Muscle of arm (tissue), 12 donors: ENCODE data around the gene LYL1. TPM values are rescaled to one million over a fixed set of nuclear protein-coding genes. Genes with fewer than 3 reads are reported as not detected.

Experiments used
- DNase-seq: peaks from one replicate; pipeline ENCODE4 v3.0.0-alpha.2; 2013
- polyA plus RNA-seq, 12 donors: library from polyadenylated mRNA; unstranded; fragments of 120-200 nt; gene quantifications; one replicate each; pipeline ENCODE4 v1.2.1, GENCODE V29; 2013; ENCODE audit not compliant: insufficient read length in 12 of 12

Gene LYL1
- polyA plus RNA-seq, 12 donors: 2.5 to 10.0 (median 3.6) TPM; not detected in 1

DNA sequence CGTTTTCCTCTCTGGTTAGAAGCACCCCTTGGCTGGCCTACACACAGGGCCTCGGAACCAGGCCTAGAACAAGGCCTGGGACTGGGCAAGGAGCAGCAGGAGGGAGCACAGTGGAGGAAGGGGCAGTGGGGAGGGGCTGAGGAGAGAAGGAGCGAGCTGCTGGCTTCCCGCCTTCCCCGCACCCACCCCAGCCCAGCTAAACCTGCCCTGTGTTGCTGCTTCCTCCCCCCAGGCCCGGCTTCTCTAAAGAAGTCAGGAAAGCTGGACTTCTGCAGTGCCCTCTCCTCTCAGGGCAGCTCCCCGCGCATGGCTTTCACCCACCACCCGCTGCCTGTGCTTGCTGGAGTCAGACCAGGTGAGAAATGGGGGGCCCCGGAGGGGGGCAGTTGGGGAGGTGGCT, 24.3 kb downstream of the LYL1 start:
- DNase-seq: no peak

DNA sequence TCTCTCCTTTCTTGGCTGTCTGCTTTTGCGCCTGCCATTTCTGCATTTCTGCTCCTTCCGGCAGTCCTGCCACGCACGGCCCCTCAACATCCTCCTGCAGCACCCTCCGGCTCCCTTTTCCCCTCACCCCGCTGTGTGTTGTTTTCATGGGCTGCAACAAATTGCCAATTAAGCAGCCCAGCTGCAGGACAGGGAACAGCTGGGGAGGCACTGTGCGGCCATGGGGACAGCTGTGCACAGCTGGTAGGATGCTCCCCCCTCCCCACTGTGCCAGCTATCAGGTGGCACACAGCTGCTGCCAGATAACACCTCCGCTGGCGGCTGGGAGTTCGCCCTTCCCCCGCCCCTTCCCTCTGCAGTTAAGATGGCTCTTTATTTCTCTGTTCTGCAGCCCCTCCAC, 25.4 kb downstream of the LYL1 start:
- no peak for DNase-seq

DNA sequence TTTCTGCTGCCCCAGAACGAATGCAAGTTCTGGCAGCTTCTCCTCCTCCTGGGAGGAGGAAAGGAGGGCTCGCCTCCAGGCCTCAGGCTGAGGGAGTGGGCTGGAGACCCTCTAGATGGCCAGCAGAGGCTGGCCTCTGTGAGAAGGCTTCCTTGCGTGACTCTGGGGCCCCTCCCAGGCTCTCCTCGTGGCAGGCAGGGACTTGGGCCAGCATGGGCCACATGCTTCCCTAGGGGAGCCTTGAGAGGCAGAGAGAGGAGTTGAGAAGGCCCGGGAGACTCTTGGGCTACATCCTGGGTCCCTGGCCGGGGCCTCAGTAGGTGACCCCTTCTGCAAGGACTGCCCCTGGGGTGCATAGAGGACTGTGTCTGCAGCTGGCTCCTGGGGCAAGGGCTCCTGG, 25.9 kb downstream of the LYL1 start:
- DNase-seq: no peak

DNA sequence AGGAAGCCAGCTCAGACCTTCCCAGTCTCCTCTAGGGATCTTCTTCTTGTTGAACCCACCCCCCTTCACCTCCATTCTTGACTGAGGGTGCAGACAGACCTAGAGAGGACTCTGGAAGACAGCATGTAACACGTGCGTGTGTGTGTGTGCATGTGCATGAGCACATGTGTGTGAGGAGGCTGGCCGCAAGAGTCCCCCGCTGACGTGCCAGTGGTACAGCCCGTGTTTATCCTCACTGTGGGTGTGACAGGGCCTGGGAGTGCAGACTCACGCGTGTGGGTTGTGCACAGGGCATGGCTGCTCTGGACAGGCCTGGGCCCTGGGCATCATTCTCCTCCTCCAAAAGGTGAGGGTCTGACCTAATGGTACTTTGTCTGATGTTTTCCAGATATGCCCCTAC, 26.3 kb downstream of the LYL1 start:
- DNase-seq: no peak

DNA sequence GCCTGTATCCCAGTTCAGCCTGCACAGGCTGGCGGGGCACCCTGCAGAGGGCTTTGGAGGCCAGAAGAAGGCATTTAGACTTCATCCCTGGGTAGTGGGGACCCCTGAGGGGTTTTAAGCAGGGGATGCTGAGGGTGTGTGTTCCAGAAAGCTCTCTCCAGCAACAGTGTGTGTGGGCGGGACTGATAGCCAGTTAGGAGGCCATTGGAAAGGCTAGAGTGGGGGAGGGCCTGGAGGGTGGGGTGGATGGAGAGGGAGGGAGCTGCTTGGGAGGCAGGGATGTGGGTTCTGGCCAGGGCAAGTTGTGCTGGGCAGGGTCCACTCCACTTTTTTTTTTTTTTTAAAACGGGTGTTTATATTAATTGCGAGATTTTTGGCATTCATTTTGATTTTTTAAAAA, 28.3 kb downstream of the LYL1 start:
- no peak for DNase-seq

DNA sequence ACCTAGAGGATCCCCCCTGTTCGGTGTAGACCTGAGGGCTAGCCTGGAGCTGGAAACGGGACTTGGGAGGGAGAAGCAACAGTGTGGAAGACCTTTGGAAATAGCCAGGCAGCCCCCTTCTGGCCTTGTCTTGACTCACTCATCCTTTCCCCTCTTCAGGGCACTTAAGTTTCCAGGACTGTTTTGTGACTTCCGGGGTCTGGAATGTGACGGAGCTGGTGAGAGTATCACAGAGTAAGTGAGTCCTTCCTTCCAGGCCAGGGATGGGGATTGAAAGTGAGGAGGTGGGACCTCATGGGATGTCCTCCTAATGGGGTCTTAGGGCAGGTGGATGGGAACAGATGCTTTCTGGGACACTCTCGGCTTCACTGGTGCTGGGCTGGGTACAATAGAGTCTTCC, 29.4 kb downstream of the LYL1 start:
- DNase-seq: no peak

DNA sequence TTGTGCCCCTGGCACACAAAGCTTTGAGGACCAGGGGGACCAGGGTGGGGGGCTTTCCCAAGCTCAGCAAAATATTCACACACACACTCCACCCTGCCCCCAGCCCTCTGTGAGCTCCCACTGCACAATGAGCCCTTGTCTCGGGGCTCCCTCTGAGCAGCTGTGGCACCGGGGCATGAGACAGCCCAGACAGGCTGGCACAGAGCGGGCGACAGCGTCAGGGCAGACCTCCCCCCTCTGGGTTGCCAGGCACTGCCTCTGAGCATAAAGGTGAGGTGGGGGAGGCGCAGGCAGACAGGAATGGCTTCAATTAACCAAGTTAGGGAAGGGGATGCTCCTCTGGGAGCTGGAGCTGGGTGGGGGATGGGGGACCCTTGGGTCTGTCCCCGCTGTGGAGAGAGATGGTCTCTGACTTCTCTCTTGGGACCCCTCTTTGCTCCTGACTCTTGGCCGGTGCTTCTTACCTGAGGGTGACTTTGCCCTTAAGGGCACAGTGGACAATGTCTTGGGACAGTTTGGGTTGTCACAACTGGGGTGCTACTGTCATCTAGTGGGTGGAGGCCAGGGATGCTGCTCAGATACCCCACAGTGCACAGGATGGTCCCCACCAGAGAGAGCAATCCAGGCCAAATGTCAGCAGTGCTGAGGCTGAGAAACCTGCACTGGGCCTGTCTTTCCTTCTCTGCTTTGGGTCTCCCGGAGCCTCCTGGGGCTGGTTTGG, 30.3 kb downstream of the LYL1 start:
- DNase-seq: no peak

DNA sequence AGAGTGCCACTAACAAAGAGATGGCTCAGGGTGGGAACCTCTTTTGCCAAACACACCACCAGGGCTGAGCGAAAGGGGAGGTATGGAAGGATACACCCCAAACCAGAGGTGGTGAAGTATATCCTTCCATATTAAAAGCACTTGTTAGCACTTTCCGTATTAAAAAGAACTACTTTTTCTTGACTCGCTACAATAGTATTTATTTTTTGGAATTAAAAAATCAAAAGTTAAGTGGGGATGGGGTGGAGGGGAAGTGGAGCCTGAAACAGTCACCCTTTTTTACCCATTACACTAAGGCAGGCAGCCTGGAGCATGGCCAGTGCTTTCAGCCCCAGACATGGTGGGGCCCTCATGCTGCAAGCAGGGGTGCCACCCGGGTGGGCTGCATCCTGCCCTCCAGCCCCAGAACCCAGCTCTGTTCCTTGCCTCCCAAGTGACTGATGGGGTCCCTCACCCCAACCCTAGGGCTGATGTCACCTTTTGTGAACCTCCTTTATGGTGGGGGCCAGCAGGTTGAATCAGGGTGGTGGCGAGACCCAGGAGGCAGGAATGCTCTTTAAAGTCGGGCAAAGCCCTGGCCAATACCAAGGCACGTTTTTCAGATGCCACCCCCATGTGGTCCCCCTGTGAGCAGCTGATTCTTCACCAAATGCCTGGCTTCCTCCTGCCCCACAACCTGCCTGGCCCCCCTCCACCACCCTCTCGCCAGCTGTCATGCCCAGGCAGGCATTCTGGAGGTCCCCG, 31.0 kb downstream of the LYL1 start:
- no peak for DNase-seq

DNA sequence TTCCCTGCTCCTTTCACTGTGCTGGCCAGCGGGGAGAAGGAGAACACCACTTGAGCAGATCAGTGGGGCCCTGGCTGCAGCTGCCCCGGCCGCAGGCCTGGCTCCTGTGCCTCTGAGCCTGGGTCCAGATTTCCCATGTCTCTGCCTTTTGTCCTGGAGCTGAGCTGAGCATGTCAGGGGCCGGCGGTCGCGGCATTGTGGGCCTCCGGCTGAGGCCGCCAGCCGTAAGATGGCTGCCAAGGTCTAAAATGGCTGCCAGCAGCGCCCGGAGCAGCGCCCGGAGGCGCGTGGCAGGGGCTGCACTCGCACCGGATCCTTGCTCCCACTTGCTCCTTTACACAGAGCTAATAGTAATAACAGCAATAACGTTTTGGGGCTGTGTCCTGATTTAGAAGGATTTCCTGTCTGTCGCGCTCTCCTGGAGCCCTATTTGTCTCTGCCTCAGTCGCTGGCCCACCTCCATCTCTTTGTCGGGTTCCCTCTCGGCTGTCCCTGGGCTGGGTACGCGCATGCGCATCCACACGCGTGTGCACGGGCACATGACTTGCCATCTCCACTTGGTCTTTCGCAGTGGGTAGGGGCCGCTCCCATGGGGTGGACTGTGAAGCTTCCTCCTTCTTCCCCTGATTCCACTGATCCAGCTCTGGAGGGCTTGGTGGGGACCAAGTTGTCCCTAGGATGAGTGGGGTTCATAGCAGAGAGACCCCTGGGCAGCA, 32.1 kb downstream of the LYL1 start:
- DNase-seq: no peak

DNA sequence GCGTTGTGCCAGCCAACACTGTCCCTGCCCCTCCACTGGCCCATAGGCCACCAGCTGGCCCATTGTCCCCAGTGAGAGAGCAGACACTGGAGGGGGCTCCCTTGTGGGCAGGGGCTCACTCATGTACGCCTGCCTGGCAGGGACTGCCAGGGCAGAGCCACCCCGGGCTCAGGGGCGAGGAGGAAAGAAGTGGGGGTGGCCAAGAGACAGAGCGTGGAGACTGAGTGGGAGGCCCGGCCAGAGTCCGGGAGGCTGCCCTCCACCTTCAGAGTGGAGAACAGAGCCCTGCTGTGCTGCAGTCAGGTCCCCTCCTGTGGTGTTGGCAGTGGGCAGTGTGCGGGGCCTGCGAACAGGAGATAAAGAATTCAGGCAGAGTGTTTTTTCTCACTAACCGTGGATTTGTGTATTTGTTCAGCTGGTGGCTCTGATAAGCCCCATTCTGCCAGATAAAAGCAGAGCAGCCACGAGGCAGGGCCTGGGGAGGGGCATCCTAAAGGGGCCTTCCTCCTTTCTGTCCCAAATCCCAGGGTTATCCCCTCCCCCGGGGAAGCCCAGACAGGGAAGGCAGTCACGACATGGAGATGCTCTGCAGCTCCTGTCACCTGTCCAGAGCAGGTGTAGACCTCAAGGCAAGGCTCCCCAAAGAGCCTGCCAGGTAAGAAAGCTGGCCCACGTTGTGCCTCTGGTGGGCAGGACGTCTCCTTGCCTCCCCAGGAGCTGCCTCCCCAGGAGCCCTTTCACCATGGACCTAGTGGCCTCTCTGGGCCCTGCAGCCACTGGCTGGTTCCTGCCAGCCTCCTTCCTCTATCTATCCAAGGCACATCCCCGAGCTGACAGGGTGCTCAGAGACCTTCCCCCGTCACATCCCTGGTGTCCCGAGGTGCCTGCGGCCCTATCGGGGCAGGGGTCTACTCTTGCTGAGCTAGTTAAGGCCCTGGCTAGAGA, 33.0 kb downstream of the LYL1 start:
- DNase-seq: no peak

DNA sequence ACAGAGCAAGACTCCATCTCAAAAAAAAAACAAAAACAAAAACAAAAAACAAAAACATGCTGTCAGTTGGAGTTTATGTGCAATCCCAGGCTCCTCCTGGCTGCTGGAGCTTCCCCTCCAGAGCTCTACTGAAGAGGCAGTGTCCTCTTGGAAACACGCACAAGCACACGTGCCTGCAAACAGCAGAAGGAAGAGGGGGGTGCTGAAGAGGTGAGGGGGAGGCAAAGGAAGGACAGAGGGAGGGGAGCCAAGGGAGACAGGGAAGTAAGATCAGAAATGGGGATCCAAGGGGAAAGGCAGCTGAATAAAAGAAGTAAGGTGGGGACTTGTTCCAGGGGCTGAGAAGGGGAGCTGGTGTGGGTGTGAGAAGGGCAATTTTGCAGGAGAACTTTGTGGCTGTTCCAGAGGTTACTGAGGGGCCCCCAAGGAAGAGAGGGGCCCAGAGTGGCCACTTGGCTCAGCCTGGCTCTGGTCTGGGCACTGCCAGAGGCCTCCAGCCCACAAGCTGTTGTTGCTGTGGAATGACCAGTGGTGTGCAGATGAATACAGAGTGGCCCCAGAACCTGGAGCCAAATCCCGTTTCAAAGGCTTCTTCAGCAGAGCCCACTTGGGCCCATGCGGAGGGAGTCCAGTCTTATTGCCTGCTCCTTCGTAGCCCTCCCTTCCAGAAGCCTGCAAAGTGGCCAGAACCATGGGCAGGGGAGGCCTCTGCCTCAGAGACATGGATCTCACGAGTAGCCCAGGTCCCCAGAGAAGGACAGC, 34.4 kb downstream of the LYL1 start:
- DNase-seq: no peak

DNA sequence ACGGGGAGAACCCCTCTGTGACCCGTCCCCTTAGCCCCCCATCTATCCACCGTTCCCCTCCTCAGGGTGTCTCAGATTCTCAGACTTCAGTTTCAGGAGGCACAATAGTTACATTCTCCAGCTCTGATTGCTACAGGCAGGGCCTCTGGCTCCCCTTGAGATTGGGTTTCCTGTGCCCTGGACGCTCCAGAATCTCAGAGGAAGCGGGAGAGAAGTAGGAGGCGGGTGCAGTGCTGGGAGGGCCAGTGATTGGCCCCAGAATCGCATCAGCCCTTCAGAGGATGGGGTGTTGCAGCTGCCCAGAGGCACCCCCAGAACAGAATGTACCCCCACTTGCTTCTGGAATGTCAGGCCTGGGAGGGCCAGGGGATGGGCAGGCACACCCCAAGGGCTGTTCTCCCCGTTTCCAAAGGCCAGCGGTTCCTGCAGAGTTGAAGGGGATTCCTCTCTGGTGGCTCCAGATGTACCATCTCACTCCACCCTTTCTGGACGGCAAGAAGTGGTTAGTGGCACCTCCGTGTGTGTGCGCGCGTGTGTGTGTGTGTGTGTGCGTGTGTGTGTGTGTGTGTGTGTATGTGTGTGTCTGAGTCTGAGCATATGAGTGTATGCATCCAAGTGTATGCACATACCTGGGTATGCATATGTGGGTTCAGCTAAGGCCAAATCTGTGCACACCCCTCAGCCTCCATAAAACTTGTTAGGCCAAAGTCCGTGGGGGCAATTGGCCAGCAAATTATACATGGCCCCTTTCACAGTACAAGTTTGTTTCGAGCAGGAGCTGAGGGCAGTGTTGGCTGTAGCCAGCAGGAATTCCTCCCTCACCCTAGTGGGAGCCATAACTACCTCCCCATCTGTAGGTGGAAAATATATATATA, 35.5 kb downstream of the LYL1 start:
- DNase-seq: no peak

DNA sequence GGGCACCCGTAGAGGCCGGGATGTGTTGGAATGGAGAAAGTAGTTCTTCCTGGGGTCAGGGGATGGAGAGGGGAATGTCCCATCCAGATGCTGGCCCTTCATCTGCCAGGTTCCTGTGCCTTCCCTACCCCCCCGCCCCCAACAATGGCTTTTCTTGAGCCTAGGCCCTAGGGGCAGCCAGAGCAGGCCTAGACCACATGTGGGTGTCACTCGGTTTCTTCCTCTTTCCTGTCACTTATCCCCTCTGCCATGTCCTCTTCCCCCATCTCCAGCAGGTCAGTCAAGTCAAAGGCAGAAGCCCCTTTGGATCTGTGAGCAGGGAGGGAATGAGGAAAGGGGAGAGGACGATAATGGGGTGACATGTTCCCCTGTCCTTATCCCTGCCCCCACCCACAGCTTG, 36.4 kb downstream of the LYL1 start:
- no peak for DNase-seq

DNA sequence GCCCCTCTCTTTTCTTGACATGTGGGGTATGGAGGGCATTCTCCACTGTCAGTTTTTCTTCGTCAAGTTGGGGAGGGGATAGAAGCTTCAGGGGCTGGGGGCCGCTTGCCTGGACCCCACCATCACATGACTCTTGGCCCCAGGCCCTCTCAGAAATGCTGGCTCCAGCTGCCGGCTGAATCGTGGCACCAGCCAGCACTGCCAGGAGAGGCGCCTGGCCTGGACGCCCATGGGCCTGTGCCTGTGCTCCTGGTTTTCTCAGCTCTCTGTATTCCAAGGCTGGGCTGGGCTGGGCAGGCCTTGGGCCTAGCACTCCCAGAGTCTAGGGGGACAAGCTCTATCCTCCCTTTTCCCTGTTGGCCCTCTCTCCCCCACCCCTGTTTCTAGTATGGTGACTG, 38.6 kb downstream of the LYL1 start:
- no peak for DNase-seq

DNA sequence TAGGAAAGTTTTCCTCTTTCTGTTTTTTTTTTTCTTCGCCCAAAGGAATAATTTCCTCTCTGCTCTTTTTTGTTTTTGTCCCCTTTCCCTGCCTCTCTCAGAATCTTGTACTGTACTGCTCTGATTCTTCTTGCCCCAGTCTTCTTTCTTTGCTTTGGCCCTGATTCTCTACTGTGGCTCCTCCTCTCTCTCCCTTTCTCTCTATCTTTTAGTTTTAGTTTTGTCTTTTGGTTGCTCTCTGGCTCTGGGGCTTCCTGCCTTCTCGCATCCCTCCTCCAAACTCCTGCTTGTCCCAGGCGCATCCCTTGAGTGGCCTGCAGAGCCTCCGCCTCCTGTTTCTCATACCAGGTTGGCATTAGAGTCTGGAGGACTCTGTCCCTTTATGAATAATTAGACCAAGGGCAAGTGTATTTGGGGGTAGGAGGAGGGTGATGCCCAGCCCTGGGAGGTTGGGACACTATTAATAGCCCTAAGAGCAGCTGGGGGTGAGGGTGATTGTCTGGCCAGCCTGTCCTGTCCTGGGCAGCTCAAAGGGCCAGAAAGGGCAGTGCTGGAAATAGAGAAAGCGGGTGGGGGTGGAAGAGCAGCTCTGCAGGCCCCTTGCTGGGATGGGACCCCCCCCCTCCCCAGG, 39.1 kb downstream of the LYL1 start:
- DNase-seq: no peak

DNA sequence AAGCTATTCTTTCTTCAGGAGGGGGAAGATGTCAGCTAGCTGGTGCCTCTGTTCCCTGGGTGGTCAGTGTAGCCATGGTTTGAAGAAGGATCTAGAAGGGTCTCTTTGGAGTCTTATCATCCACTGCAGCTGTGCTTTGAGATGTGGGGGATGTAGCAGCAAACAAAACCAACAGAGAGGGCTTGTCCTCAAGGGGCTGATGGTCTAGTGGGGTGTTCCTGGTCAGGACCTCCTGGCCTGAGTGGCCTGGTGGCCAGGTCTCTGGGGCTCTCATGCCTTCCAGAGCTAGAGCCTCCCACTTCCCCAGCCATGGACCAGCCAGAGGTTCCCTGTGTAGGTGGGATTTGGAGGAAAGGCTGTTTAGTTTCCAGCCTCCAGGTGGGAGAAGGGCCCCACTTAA, 40.3 kb downstream of the LYL1 start:
- DNase-seq: no peak

DNA sequence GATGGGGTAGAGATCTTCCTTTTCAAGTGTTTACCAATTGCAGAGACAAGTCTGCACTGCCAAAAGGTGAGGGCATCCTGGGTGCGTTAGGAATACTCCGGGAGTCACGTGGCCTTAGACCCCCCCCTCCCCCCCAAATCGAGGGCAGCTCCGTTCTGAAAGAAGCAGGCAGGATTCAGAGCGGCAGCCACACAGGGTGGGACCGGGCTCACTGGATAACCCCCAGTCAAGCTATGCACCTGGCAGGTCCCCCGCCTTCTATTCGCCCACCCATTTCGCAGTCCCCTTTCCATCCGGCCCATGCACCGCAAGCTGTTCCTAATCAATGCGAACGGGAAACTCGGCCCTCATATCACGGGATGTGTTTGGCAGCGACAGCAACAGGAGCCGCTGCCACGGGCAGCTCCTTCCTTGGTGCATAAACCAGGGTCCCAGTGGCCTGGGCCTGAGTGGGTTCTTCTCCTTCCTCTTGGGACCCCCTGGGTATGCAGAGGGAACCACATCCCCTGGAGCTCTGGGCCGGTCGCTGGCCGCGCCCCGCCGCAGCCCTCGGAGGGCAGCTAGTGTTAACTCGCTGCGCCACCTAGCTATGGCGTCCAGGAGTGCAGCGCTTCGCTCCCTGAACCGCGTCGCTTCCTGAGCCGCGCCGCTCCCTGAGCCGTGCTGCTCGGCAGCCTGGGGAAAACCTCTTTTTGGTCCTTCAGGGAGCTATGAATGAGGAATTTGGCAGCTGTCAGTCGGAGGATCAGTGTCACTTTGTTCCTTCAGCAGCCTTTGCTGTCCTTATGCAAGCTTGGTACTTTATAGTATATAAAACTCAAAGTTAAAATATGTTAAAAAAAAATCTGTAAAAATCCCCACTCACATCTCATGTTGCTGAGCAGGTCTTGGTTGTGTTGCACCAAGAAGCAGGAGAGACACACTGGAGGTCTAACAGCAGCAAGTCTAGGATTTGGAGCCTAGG, 41.4 kb downstream of the LYL1 start:
- DNase-seq: peak; percentile 90

DNA sequence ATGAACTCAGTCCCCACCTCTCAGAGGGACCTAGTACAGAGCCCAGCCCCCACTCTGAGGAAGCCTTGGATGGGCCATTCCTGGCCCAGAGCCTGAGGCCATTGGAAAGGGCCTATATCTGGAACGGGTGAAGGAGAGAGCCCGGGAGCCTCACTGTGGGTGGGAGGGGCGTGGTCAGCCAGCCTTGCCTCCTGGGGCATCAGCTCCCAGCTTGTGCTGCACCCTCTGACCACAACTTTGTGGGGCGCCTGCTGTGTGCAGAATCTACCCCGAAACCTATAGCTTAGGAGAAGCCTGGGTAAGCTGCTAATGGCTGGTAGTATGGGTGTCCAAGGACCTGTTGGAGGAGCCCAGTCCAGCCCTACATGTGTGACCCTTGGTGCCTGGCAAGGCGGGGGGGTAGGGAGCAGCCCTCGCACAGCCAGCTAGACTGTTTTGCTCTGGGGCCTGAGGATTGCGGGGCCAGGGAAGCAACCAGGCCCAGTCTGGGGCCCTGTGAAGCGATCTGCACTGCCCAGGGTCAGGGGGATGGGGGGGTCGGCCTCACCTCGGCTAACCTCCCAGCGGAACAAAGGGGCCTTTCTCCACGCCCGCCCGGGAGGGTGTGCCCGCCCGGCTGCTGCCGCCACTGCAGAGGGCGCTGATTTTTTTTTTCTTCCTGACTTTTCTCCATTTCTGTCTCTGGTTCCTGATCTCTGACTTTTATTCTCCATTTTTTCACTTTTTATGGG, 42.3 kb downstream of the LYL1 start:
- no peak for DNase-seq
